SK-N-SH (cell line): ENCODE data around the gene WRAP73.

Experiments used
- EP300 ChIP-seq, 2 experiments: IDR thresholded peaks; 2 replicates each; pipeline versions ENCODE4 v1.4.0 to v1.6.1; 2012; ENCODE audit warnings: borderline replicate concordance in 1 of 2, low read depth in 1 of 2, low read length in 1 of 2
- FOSL2 ChIP-seq: IDR thresholded peaks from 2 replicates; pipeline ENCODE4 v1.4.0; 2012; ENCODE audit warnings: low read depth, mild to moderate bottlenecking, moderate library complexity, borderline replicate concordance
- GABPA ChIP-seq: IDR thresholded peaks from 2 replicates; pipeline ENCODE4 v1.4.0; 2012; ENCODE audit warnings: low read depth, mild to moderate bottlenecking
- MEF2A ChIP-seq: IDR thresholded peaks from 2 replicates; pipeline ENCODE4 v1.4.0; 2012; ENCODE audit warnings: low read depth, borderline replicate concordance
- MXI1 ChIP-seq: IDR thresholded peaks from 2 replicates; pipeline ENCODE4 v1.6.1; 2012; ENCODE audit warnings: mild to moderate bottlenecking, low read depth, low read length, improper control_type of control experiment
- POLR2AphosphoS5 ChIP-seq: IDR thresholded peaks from 2 replicates; pipeline ENCODE4 v1.6.1; 2012; ENCODE audit warnings: low read depth, low read length
- RCOR1 ChIP-seq: fragments of 150-350 bp; IDR thresholded peaks from 2 replicates; pipeline ENCODE4 v1.6.1; 2017; ENCODE audit warnings: antibody characterized with exemption, low read length
- SMC3 ChIP-seq: IDR thresholded peaks from 2 replicates; pipeline ENCODE4 v1.6.1; 2012; ENCODE audit warnings: low read depth, low read length, improper control_type of control experiment
- TF ChIP-seq, protein P1 (sequence below): fragments of 200-600 bp; sonication (generic); IDR thresholded peaks from 2 replicates; pipeline ENCODE4 v1.6.1; 2017; ENCODE audit warnings: antibody characterized with exemption, mild to moderate bottlenecking, moderate library complexity
- TF ChIP-seq, protein P2 (sequence below): fragments of 150-350 bp; IDR thresholded peaks from 2 replicates; pipeline ENCODE4 v1.6.1; 2016; ENCODE audit warnings: mild to moderate bottlenecking, low read depth, low read length
- TF ChIP-seq, protein P3 (sequence below): IDR thresholded peaks from 2 replicates; pipeline ENCODE4 v1.4.0; 2012; ENCODE audit warnings: low read depth
- TF ChIP-seq, protein P4 (sequence below): IDR thresholded peaks from 2 replicates; pipeline ENCODE4 v1.6.1; 2012; ENCODE audit warnings: mild to moderate bottlenecking, low read depth, low read length, moderate library complexity

DNA sequence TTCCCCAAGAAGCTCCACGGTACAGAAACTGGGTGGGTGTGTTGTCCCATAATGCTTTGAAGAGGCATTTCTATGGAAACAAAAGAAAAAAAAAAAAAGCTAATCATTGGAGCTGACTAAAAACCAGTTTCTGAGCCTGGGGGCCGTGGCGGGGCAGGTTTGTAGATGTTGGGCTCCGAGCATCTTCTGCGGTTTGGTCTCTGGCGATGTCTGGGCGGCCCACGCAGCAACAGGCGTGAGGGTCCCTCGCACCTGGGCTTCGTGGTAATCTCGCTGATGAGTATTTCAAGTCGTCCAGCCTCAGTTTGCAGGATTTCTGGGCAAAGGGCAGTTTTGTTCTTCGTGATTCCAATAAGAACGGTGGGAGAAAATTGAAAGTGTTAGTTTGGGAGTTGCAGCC is 9.2 kb upstream of the WRAP73 start:
- no peak for TF ChIP-seq RCOR1
- TF ChIP-seq, protein P1, sequence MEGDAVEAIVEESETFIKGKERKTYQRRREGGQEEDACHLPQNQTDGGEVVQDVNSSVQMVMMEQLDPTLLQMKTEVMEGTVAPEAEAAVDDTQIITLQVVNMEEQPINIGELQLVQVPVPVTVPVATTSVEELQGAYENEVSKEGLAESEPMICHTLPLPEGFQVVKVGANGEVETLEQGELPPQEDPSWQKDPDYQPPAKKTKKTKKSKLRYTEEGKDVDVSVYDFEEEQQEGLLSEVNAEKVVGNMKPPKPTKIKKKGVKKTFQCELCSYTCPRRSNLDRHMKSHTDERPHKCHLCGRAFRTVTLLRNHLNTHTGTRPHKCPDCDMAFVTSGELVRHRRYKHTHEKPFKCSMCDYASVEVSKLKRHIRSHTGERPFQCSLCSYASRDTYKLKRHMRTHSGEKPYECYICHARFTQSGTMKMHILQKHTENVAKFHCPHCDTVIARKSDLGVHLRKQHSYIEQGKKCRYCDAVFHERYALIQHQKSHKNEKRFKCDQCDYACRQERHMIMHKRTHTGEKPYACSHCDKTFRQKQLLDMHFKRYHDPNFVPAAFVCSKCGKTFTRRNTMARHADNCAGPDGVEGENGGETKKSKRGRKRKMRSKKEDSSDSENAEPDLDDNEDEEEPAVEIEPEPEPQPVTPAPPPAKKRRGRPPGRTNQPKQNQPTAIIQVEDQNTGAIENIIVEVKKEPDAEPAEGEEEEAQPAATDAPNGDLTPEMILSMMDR = no peak
- TF ChIP-seq MXI1 = no peak
- no peak for TF ChIP-seq POLR2AphosphoS5
- TF ChIP-seq, protein P2, sequence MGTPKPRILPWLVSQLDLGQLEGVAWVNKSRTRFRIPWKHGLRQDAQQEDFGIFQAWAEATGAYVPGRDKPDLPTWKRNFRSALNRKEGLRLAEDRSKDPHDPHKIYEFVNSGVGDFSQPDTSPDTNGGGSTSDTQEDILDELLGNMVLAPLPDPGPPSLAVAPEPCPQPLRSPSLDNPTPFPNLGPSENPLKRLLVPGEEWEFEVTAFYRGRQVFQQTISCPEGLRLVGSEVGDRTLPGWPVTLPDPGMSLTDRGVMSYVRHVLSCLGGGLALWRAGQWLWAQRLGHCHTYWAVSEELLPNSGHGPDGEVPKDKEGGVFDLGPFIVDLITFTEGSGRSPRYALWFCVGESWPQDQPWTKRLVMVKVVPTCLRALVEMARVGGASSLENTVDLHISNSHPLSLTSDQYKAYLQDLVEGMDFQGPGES = no peak
- TF ChIP-seq, protein P3, sequence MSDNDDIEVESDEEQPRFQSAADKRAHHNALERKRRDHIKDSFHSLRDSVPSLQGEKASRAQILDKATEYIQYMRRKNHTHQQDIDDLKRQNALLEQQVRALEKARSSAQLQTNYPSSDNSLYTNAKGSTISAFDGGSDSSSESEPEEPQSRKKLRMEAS = no peak
- TF ChIP-seq GABPA = no peak
- TF ChIP-seq, protein P4, sequence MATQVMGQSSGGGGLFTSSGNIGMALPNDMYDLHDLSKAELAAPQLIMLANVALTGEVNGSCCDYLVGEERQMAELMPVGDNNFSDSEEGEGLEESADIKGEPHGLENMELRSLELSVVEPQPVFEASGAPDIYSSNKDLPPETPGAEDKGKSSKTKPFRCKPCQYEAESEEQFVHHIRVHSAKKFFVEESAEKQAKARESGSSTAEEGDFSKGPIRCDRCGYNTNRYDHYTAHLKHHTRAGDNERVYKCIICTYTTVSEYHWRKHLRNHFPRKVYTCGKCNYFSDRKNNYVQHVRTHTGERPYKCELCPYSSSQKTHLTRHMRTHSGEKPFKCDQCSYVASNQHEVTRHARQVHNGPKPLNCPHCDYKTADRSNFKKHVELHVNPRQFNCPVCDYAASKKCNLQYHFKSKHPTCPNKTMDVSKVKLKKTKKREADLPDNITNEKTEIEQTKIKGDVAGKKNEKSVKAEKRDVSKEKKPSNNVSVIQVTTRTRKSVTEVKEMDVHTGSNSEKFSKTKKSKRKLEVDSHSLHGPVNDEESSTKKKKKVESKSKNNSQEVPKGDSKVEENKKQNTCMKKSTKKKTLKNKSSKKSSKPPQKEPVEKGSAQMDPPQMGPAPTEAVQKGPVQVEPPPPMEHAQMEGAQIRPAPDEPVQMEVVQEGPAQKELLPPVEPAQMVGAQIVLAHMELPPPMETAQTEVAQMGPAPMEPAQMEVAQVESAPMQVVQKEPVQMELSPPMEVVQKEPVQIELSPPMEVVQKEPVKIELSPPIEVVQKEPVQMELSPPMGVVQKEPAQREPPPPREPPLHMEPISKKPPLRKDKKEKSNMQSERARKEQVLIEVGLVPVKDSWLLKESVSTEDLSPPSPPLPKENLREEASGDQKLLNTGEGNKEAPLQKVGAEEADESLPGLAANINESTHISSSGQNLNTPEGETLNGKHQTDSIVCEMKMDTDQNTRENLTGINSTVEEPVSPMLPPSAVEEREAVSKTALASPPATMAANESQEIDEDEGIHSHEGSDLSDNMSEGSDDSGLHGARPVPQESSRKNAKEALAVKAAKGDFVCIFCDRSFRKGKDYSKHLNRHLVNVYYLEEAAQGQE = no peak
- no peak for TF ChIP-seq FOSL2
- TF ChIP-seq EP300 (IDR thresholded peaks at IDR 0.05; ENCODE audit: borderline replicate concordance in 1 of 2, low read depth in 1 of 2, low read length in 1 of 2) = no peak
- TF ChIP-seq MEF2A = no peak
- TF ChIP-seq SMC3 = no peak
